Measurements from ENCODE around the gene VPS52. TPM values are rescaled to one million over a fixed set of nuclear protein-coding genes. Genes with fewer than 3 reads are reported as not detected.

The VPS52 gene
- total RNA-seq, 2 experiments from 2014 or later = 50.4 to 73.5 TPM

- Histone ChIP-seq H3K36me3 (ENCODE audit: insufficient read depth, low read length) (peaks cover 72% of the 10 kb centered on the region), H3K4me3 (ENCODE audit: low read depth, low read length, poor library complexity, severe bottlenecking) (peak overlapping the region; percentile 97), H4K20me1 (ENCODE audit: insufficient read depth, low read length) (peaks cover 31% of the 10 kb centered on the region), H3K9me3 (ENCODE audit: low read length) (no peaks in the 10 kb centered on the region), H2AFZ (ENCODE audit: low read length) (no peak overlapping the region), H3K9me2 (ENCODE audit: insufficient read depth, low read length) (no peaks in the 10 kb centered on the region), H3K27ac (ENCODE audit: low read depth, low read length, poor library complexity, severe bottlenecking) (peak overlapping the region; percentile 93), H3K4me1 (ENCODE audit: insufficient read depth, low read length, poor library complexity, severe bottlenecking) (peaks cover 51% of the 10 kb centered on the region), H3K4me2 (ENCODE audit: low read length) (peak overlapping the region; percentile 93), H3K79me2 (ENCODE audit: insufficient read depth, low read depth, low read length) (peaks cover 55% of the 10 kb centered on the region)
- ChIA-PET CTCF (ENCODE audit: unreplicated experiment) (no interaction called here), POLR2A (interaction anchor here (0.5 to 2.5 kb wide), 10 partner anchors 23 to 1047 kb away, joined by 3 to 19 read pairs (median 4); partner anchors contain the start of gene RGL2)
- intact Hi-C loops (cut with micrococcal nuclease; ENCODE audit: unreplicated experiment) = loop anchor here (2.0 kb wide), 1 partner anchor 72 kb away; the partner anchor contains the start of genes RXRB and SLC39A7
- TSS peak; percentile 81 for BruUV-seq (replicated peaks)
- TF ChIP-seq EZH2phosphoT487 (IDR thresholded peaks at IDR 0.05; ENCODE audit: borderline replicate concordance, low read depth, low read length) = no peak
- no peak for TF ChIP-seq CTCF (conservative IDR thresholded peaks at IDR 0.05; ENCODE audit: low read length)
- peak; percentile 25 for DNase-seq (ENCODE audit: low spot score)
Observed at GRCh38 chr6:33272275-33273128, 826 bp upstream of the VPS52 start.

- peaks cover 37% of the 10 kb centered on the region for H3K4me1 ChIP-seq (ENCODE audit: insufficient read depth, low read length, poor library complexity, severe bottlenecking)
- no peaks in the 10 kb centered on the region for H3K9me2 ChIP-seq (ENCODE audit: insufficient read depth, low read length)
- peaks cover 78% of the 10 kb centered on the region for H3K36me3 ChIP-seq (ENCODE audit: insufficient read depth, low read length)
Observed at GRCh38 chr6:33271117-33271467, 584 bp downstream of the VPS52 start.

More at GRCh38 chr6:33271117-33271467, 584 bp downstream of the VPS52 start:
- peak overlapping the region; percentile 97 for H3K4me3 ChIP-seq (ENCODE audit: low read depth, low read length, poor library complexity, severe bottlenecking)
- peak; percentile 20; the same call in 1 of the 2 replicates for TF ChIP-seq CTCF (conservative IDR thresholded peaks at IDR 0.05; ENCODE audit: low read length)
- no peak for TF ChIP-seq EZH2phosphoT487 (IDR thresholded peaks at IDR 0.05; ENCODE audit: borderline replicate concordance, low read depth, low read length)
- H4K20me1 ChIP-seq (ENCODE audit: insufficient read depth, low read length) = peaks cover 31% of the 10 kb centered on the region
- H3K27ac ChIP-seq (ENCODE audit: low read depth, low read length, poor library complexity, severe bottlenecking) = peak overlapping the region; percentile 93
- H3K9me3 ChIP-seq (ENCODE audit: low read length) = no peaks in the 10 kb centered on the region
- H3K4me2 ChIP-seq (ENCODE audit: low read length) = peak overlapping the region; percentile 93
- no TSS peak for BruUV-seq (replicated peaks)
- POLR2A ChIA-PET = interaction anchor here (0.9 to 2.5 kb wide), 15 partner anchors 8 to 440 kb away, joined by 3 to 19 read pairs (median 5); partner anchors contain the start of genes PFDN6, RGL2, UQCC2 and WDR46
- peaks cover 55% of the 10 kb centered on the region for H3K79me2 ChIP-seq (ENCODE audit: insufficient read depth, low read depth, low read length)
- CTCF ChIA-PET (ENCODE audit: unreplicated experiment) = interaction anchor here (0.6 kb wide), 2 partner anchors 25 to 26 kb away, joined by 3 to 4 read pairs; no protein-coding TSS in a partner anchor
- H2AFZ ChIP-seq (ENCODE audit: low read length) = peak overlapping the region; percentile 88
- no peak for DNase-seq (ENCODE audit: low spot score)
- intact Hi-C loops (cut with micrococcal nuclease; ENCODE audit: unreplicated experiment) = loop anchor here (1.0 kb wide), 1 partner anchor 22 kb away; no protein-coding TSS in a partner anchor
